HUES6 (cell line): ENCODE measurements around the gene PI4K2B.
"Not testable (repeated sequence)": the region's sequence is repeated elsewhere in the genome, so short reads cannot be mapped to it uniquely, and the experiment has no call there.

Experiments
- H3K27ac ChIP-seq: 2 replicates; pipeline ENCODE4 v1.7.0; 2013; ENCODE audit warnings: low read depth, mild to moderate bottlenecking, low read length, inconsistent platforms
- H3K27me3 ChIP-seq: 2 replicates; pipeline ENCODE4 v1.6.1; 2013; ENCODE audit warnings: low read length; ENCODE audit not compliant: control insufficient read depth, insufficient read depth
- H3K36me3 ChIP-seq: 2 replicates; pipeline ENCODE4 v1.6.1; 2013; ENCODE audit warnings: low read length; ENCODE audit not compliant: control insufficient read depth, insufficient read depth
- H3K4me1 ChIP-seq: 2 replicates; pipeline ENCODE4 v1.6.1; 2013; ENCODE audit warnings: low read length; ENCODE audit not compliant: control insufficient read depth, insufficient read depth
- H3K4me3 ChIP-seq: 2 replicates; pipeline ENCODE4 v1.5.1; 2013; ENCODE audit warnings: low read depth, low read length
- H3K9ac ChIP-seq: one replicate; pipeline ENCODE4 v1.6.1; 2013; ENCODE audit warnings: mild to moderate bottlenecking, low read length
- H3K9me3 ChIP-seq: 2 replicates; pipeline ENCODE4 v1.6.1; 2013; ENCODE audit warnings: low read depth, low read length; ENCODE audit not compliant: control insufficient read depth, insufficient read depth

PI4K2B gene

GRCh38 chr4:25242195-25242594 lies 8.4 kb downstream of the PI4K2B start:
- H3K36me3 ChIP-seq, H3K9me3 ChIP-seq, H3K27ac ChIP-seq: not testable (repeated sequence)

GRCh38 chr4:25245181-25245580 lies 11.3 kb downstream of the PI4K2B start:
- Histone ChIP-seq H3K4me1 (no peaks in the 10 kb centered on the region), H3K27ac (no peak overlapping the region), H3K36me3 (no peaks in the 10 kb centered on the region), H3K4me3 (no peak overlapping the region), H3K9ac (no peak overlapping the region), H3K27me3 (no peaks in the 10 kb centered on the region), H3K9me3 (0 out of 2 replicates have a peak, but pooled peaks cover 8% of the 10 kb centered on the region)

More at GRCh38 chr4:25242195-25242594, 8.4 kb downstream of the PI4K2B start:
- H3K4me3 ChIP-seq, H3K4me1 ChIP-seq, H3K27me3 ChIP-seq, H3K9ac ChIP-seq: not testable (repeated sequence)

GRCh38 chr4:25246680-25247611 lies 13.1 kb downstream of the PI4K2B start:
- H3K27ac ChIP-seq, result no peak overlapping the region
- H3K9me3 ChIP-seq, result 0 out of 2 replicates have a peak, but pooled peaks cover 9% of the 10 kb centered on the region
- H3K9ac ChIP-seq, result no peak overlapping the region
- H3K36me3 ChIP-seq, result no peaks in the 10 kb centered on the region
- H3K4me3 ChIP-seq, result no peak overlapping the region
- no peaks in the 10 kb centered on the region for H3K27me3 ChIP-seq
- H3K4me1 ChIP-seq, result no peaks in the 10 kb centered on the region

- H3K27me3 ChIP-seq, H3K4me3 ChIP-seq, H3K4me1 ChIP-seq, H3K36me3 ChIP-seq, H3K9ac ChIP-seq, H3K9me3 ChIP-seq, H3K27ac ChIP-seq: not testable (repeated sequence)
These were observed 15.0 kb downstream of the PI4K2B start for GRCh38 chr4:25248875-25249274.

GRCh38 chr4:25249494-25249893 lies 15.7 kb downstream of the PI4K2B start:
- not testable (repeated sequence) for H3K27ac ChIP-seq, H3K9me3 ChIP-seq, H3K9ac ChIP-seq, H3K36me3 ChIP-seq, H3K27me3 ChIP-seq, H3K4me1 ChIP-seq, H3K4me3 ChIP-seq

GRCh38 chr4:25252230-25253070 lies 18.6 kb downstream of the PI4K2B start:
- no peak overlapping the region for H3K27ac ChIP-seq

GRCh38 chr4:25253071-25253445 lies 19.2 kb downstream of the PI4K2B start:
- Histone ChIP-seq H3K9me3 (0 out of 2 replicates have a peak, but pooled peaks cover 5% of the 10 kb centered on the region), H3K4me1 (no peaks in the 10 kb centered on the region), H3K36me3 (peaks cover 15% of the 10 kb centered on the region), H3K4me3 (no peak overlapping the region), H3K27me3 (no peaks in the 10 kb centered on the region), H3K9ac (no peak overlapping the region), H3K27ac (no peak overlapping the region)

More at GRCh38 chr4:25252230-25253070, 18.6 kb downstream of the PI4K2B start:
- peaks cover 15% of the 10 kb centered on the region for H3K36me3 ChIP-seq
- H3K9ac ChIP-seq, result no peak overlapping the region
- no peaks in the 10 kb centered on the region for H3K4me1 ChIP-seq
- 0 out of 2 replicates have a peak, but pooled peaks cover 6% of the 10 kb centered on the region for H3K9me3 ChIP-seq
- no peaks in the 10 kb centered on the region for H3K27me3 ChIP-seq
- no peak overlapping the region for H3K4me3 ChIP-seq

- peaks cover 15% of the 10 kb centered on the region for H3K36me3 ChIP-seq
- not testable (repeated sequence) for H3K4me1 ChIP-seq
These were observed 20.0 kb downstream of the PI4K2B start for GRCh38 chr4:25253786-25254185.

GRCh38 chr4:25258980-25259578 lies 25.2 kb downstream of the PI4K2B start:
- no peaks in the 10 kb centered on the region for H3K9me3 ChIP-seq
- H3K27ac ChIP-seq, result no peak overlapping the region
- H3K4me3 ChIP-seq, result no peak overlapping the region
- no peak overlapping the region for H3K9ac ChIP-seq
- H3K4me1 ChIP-seq, result no peaks in the 10 kb centered on the region
- H3K27me3 ChIP-seq, result no peaks in the 10 kb centered on the region
- H3K36me3 ChIP-seq, result peaks cover 15% of the 10 kb centered on the region

More at GRCh38 chr4:25253786-25254185, 20.0 kb downstream of the PI4K2B start:
- H3K27ac ChIP-seq, H3K27me3 ChIP-seq, H3K4me3 ChIP-seq, H3K9ac ChIP-seq, H3K9me3 ChIP-seq: not testable (repeated sequence)

- Histone ChIP-seq H3K4me3 (no peak overlapping the region), H3K27me3 (no peaks in the 10 kb centered on the region), H3K9me3 (no peaks in the 10 kb centered on the region), H3K9ac (no peak overlapping the region), H3K27ac (no peak overlapping the region), H3K4me1 (no peaks in the 10 kb centered on the region), H3K36me3 (peaks cover 7% of the 10 kb centered on the region; the same call in 1 of the 2 replicates)
These were observed 38.0 kb downstream of the PI4K2B start for GRCh38 chr4:25271866-25272265.
